Endothelial cell of umbilical vein (primary cell): ENCODE data around the gene RBP5. TPM values are rescaled to one million over a fixed set of nuclear protein-coding genes. Genes with fewer than 3 reads are reported as not detected.

ENCODE experiments used
- BruUV-seq: library from RNA; stranded (reverse); fragments of 400-500 nt; replicated peaks from 2 replicates; lab custom pipeline; 2021; lab: Mats Ljungman, UMichigan
- CTCF ChIA-PET: fragments of 300-600, 350-600 bp; sonication (Branson Sonifier 250); formaldehyde crosslinking; loops from one replicate; lab custom pipeline; 2021; ENCODE audit warnings: antibody characterized with exemption, inconsistent platforms; lab: Charles Lee
- POLR2A ChIA-PET: fragments of 300-600, 350-600 bp; sonication (Branson Sonifier 250); formaldehyde crosslinking; loops from one replicate; lab custom pipeline; 2021; ENCODE audit warnings: antibody characterized with exemption, inconsistent platforms; lab: Charles Lee
- DNase-seq: peaks from one replicate; pipeline ENCODE4 v3.0.0-alpha.2; 2011; ENCODE audit warnings: low read depth, low spot score
- FAIRE-seq: peaks from 2 replicates; lab custom pipeline; 2011; peaks lifted over from hg19 to GRCh38; lab: Jason Lieb, UNC
- H2AFZ ChIP-seq: 2 replicates; pipeline ENCODE4 v1.6.0; 2012; ENCODE audit warnings: low read depth, low read length, control low read depth, inconsistent platforms
- H3K27ac ChIP-seq: 2 replicates; pipeline ENCODE4 v1.5.1; 2011; ENCODE audit warnings: low read depth, mild to moderate bottlenecking, control low read depth, low read length, moderate library complexity; ENCODE audit not compliant: insufficient read depth
- H3K27me3 ChIP-seq, 2 experiments: 2 replicates each; pipeline versions ENCODE4 v1.6.0 to v1.6.1; 2011; ENCODE audit warnings: low read length in 2 of 2, mixed read lengths in 1 of 2; ENCODE audit not compliant: control insufficient read depth in 2 of 2, insufficient read depth in 2 of 2
- H3K36me3 ChIP-seq, 2 experiments: 2 replicates in 1 of 2; 3 replicates in 1 of 2; pipeline ENCODE4 v1.5.1; 2011; ENCODE audit warnings: low read length in 2 of 2, mild to moderate bottlenecking in 1 of 2, moderate library complexity in 1 of 2; ENCODE audit not compliant: control insufficient read depth in 2 of 2, insufficient read depth in 2 of 2; ENCODE audit errors: extremely low read depth in 1 of 2
- H3K4me1 ChIP-seq: 3 replicates; pipeline ENCODE4 v1.5.1; 2011; ENCODE audit warnings: mild to moderate bottlenecking, low read length; ENCODE audit not compliant: control insufficient read depth, insufficient read depth; ENCODE audit errors: extremely low read depth
- H3K4me2 ChIP-seq: 2 replicates; pipeline ENCODE4 v1.6.1; 2011; ENCODE audit warnings: low read length, control low read depth, mixed read lengths; ENCODE audit not compliant: insufficient read depth
- H3K4me3 ChIP-seq, 3 experiments: fragments of 200-600 bp in 1 of 3; sonication (generic), shearing (Covaris generic) in 1 of 3; replicated peaks in 1 of 3; 2 replicates each; pipeline ENCODE4 v1.5.1; 2011 to 2016; ENCODE audit warnings: control low read depth in 3 of 3, low read length in 3 of 3, mild to moderate bottlenecking in 2 of 3, inconsistent platforms in 1 of 3, low read depth in 1 of 3, moderate library complexity in 1 of 3; ENCODE audit not compliant: insufficient read depth in 1 of 3
- H3K79me2 ChIP-seq: 2 replicates; pipeline ENCODE4 v1.6.0; 2012; ENCODE audit warnings: low read length, inconsistent platforms; ENCODE audit not compliant: control insufficient read depth, insufficient read depth
- H3K9ac ChIP-seq: replicated peaks from 2 replicates; pipeline ENCODE3; 2011; ENCODE audit warnings: low read length, control low read depth; ENCODE audit not compliant: insufficient read depth; ENCODE audit errors: extremely low read depth
- H3K9me1 ChIP-seq: replicated peaks from 3 replicates; pipeline ENCODE4 v1.6.0; 2011; ENCODE audit warnings: mild to moderate bottlenecking, low read length; ENCODE audit not compliant: control insufficient read depth, insufficient read depth; ENCODE audit errors: extremely low read depth
- H3K9me3 ChIP-seq: replicated peaks from 2 replicates; pipeline ENCODE4 v1.5.1; 2012; ENCODE audit warnings: low read length, inconsistent platforms; ENCODE audit not compliant: control insufficient read depth, insufficient read depth
- H4K20me1 ChIP-seq: replicated peaks from 2 replicates; pipeline ENCODE3; 2011; ENCODE audit warnings: mild to moderate bottlenecking, low read length; ENCODE audit not compliant: control insufficient read depth, insufficient read depth; ENCODE audit errors: extremely low read depth
- EZH2 ChIP-seq: IDR thresholded peaks from 2 replicates; pipeline ENCODE4 v1.6.1; 2012; ENCODE audit warnings: borderline replicate concordance, low read depth, mild to moderate bottlenecking, moderate library complexity, low read length, inconsistent platforms; ENCODE audit not compliant: severe bottlenecking
- GATA2 ChIP-seq: IDR thresholded peaks from 2 replicates; pipeline ENCODE4 v1.7.0; 2011; ENCODE audit warnings: low read depth, mild to moderate bottlenecking, moderate library complexity, mixed read lengths, low read length; ENCODE audit not compliant: insufficient read length, insufficient read depth
- JUN ChIP-seq: IDR thresholded peaks from 2 replicates; pipeline ENCODE4 v1.6.1; 2011; ENCODE audit warnings: borderline replicate concordance, low read depth; ENCODE audit not compliant: insufficient read length, insufficient read depth
- MYC ChIP-seq: IDR thresholded peaks from one replicate; pipeline ENCODE4 v1.6.1; 2011; ENCODE audit warnings: mild to moderate bottlenecking, low read depth, low read length
- POLR2A ChIP-seq: IDR thresholded peaks from 2 replicates; pipeline ENCODE4 v1.6.1; 2012; ENCODE audit warnings: low read depth, mild to moderate bottlenecking, control low read depth, low read length
- POLR2AphosphoS5 ChIP-seq: IDR thresholded peaks from 2 replicates; pipeline ENCODE4 v1.6.1; 2012; ENCODE audit warnings: low read depth, mild to moderate bottlenecking, control low read depth, low read length, moderate library complexity; ENCODE audit not compliant: insufficient read depth
- dilution Hi-C: fragments of 300-500 bp; cut with MboI; formaldehyde crosslinking; loops from one replicate; pipeline ENCODE4 v1.15.0; 2019; ENCODE audit warnings: low sequenced_read_pairs; ENCODE audit not compliant: extremely low pct_ligation_motif_present
- intact Hi-C: fragments of 100-400 bp; cut with micrococcal nuclease; formaldehyde crosslinking; loops from one replicate; pipeline ENCODE4 v1.10.0; 2022
- polyA plus RNA-seq, 4 experiments: library from polyadenylated mRNA; depleted of rRNA in 3 of 4; stranded (reverse) in 3 of 4; unstranded in 1 of 4; fragments of >200 nt; gene quantifications; 2 replicates each; pipeline versions ENCODE4 v1.2.1 to v1.2.3, GENCODE V29; 2011 to 2012; ENCODE audit warnings: missing spikeins in 1 of 4
- total RNA-seq: library from RNA; stranded (reverse); gene quantifications from 2 replicates; pipeline ENCODE4 v1.2.3, GENCODE V29; 2021
- TF ChIP-seq, protein P1 (sequence below), 2 donors: IDR thresholded peaks; 1 replicate in 1 of 2; 2 replicates in 1 of 2; pipeline ENCODE4 v1.5.1; 2011; ENCODE audit warnings: low read length in 2 of 2, mild to moderate bottlenecking in 2 of 2, moderate library complexity in 2 of 2, control low read depth in 1 of 2, inconsistent platforms in 1 of 2, low read depth in 1 of 2; ENCODE audit not compliant: insufficient read depth in 1 of 2; ENCODE audit errors: extremely low read depth in 1 of 2

RBP5 gene
- total and polyA plus RNA-seq, 2 donors (not counting 3 experiments of a cell fraction or from before 2014, with no cell fraction given), result 0.12 TPM; not detected in 1

DNA sequence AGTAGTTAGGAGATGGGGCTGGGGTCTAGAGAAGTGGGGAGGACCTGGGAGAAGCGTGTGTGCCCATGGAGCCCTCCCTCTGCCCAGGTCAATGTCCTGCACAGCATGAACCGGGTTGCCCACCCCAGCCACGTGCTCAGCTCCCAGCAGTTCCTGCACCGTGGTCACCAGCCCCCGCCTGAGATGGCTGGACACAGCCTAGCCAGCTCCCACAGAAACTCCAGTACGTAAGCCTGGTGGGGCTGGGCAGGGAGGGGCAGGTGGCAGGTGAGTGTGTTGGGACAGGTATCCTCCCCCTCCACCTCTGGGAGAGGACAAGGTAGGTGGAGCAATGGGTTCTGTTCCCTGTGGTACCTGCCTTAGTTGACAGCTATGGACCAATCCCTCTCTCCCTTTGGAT lies 22.2 kb upstream of the RBP5 start:
- Histone ChIP-seq H3K9me1 (no peaks in the 10 kb centered on the region), H3K4me2 (peak overlapping the region; percentile 20), H3K4me1 (peaks cover 14% of the 10 kb centered on the region), H4K20me1 (no peaks in the 10 kb centered on the region), H3K9ac (no peak overlapping the region), H3K9me3 (no peaks in the 10 kb centered on the region), H2AFZ (peak overlapping the region; percentile 87), H3K79me2 (no peaks in the 10 kb centered on the region), H3K4me3 (no peak overlapping the region), H3K27me3 (no peaks in the 10 kb centered on the region), H3K36me3 (peaks cover 0 to 14% of the 10 kb centered on the region in 2 experiments), H3K27ac (no peak overlapping the region)
- BruUV-seq, result no TSS peak
- dilution Hi-C loops (no loop called here), intact Hi-C loops (loop anchor here (1.0 kb wide), 1 partner anchor 9 kb away; no protein-coding TSS in a partner anchor)
- ChIA-PET CTCF (interaction anchor here (0.7 to 1.3 kb wide), 2 partner anchors 9 to 37 kb away, joined by 3 to 4 read pairs; no protein-coding TSS in a partner anchor), POLR2A (no interaction called here)
- DNase-seq (no peak), FAIRE-seq (no peak)
- no peak for TF ChIP-seq POLR2A
- TF ChIP-seq POLR2AphosphoS5, result no peak
- no peak for TF ChIP-seq MYC
- TF ChIP-seq EZH2, result no peak
- TF ChIP-seq GATA2, result no peak
- TF ChIP-seq, protein P1, sequence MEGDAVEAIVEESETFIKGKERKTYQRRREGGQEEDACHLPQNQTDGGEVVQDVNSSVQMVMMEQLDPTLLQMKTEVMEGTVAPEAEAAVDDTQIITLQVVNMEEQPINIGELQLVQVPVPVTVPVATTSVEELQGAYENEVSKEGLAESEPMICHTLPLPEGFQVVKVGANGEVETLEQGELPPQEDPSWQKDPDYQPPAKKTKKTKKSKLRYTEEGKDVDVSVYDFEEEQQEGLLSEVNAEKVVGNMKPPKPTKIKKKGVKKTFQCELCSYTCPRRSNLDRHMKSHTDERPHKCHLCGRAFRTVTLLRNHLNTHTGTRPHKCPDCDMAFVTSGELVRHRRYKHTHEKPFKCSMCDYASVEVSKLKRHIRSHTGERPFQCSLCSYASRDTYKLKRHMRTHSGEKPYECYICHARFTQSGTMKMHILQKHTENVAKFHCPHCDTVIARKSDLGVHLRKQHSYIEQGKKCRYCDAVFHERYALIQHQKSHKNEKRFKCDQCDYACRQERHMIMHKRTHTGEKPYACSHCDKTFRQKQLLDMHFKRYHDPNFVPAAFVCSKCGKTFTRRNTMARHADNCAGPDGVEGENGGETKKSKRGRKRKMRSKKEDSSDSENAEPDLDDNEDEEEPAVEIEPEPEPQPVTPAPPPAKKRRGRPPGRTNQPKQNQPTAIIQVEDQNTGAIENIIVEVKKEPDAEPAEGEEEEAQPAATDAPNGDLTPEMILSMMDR (IDR thresholded peaks at IDR 0.05; ENCODE audit: extremely low read depth in 1 of 2, insufficient read depth in 1 of 2, low read depth in 1 of 2, low read length in 2 of 2), result no peak
- TF ChIP-seq JUN, result no peak
